ENCODE measurements around the gene HELLS.
A peak's percentile ranks its signal among the peaks of the same experiment; 100 is the strongest.
"Not testable (repeated sequence)": the region's sequence is repeated elsewhere in the genome, so short reads cannot be mapped to it uniquely, and the experiment has no call there.

The HELLS gene

DNA sequence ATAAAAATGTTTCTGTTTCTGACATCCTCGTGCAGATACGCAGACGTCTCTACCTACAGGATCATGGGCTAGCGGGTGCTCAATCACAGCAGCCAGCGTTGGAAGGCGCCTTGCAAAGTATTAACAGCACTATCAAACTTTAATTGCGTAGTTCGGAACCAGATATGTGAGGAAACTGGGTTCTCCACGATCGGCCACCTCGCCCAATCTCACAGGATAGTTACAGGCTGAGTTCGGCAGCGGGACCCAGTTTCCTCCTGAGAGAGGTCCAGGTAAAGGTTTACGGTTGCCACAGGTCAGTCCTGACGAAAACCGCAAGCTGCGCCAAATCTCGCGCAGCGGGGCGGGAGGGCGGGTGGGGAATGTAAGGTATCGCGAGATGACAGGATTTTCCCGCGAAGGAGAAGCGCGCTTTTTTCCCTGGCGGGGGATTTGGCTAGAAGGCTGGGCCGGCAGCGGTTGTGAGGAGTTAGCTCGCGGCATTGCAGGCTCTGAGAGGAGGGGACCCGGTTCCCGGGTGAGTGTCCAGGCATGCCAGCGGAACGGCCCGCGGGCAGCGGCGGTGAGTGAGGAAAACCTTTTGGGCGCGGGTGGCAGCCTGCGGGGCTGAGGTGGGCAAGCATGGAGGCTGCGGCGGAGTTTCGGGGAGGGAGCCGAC lies at the start of gene HELLS:
TSS of gene HELLS (plus strand) at position 398 of the 658 bp plus-strand sequence. CDS start at position 532, 134 bp downstream.
- peak; percentile 88 for DNase-seq

DNA sequence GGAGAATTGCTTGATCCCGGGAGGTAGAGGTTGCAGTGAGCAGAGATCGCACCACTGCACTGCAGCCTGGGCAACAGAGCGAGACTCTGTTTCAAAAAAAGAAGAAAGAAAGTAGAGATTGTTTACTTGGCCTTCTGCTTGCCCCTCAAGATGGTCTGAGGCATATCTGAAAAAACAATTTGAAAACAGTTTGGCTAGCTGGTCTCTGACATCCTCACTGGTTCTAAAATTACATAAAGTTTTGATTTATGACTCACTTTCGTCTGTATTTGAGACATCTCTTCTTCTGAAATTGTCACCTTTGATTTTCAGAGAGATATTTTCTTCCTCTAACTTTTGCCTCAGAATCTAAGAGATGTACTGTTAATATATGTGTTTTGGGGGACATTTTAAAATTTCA lies 49.6 kb upstream of the HELLS start:
- DNase-seq, result peak; percentile 32

DNA sequence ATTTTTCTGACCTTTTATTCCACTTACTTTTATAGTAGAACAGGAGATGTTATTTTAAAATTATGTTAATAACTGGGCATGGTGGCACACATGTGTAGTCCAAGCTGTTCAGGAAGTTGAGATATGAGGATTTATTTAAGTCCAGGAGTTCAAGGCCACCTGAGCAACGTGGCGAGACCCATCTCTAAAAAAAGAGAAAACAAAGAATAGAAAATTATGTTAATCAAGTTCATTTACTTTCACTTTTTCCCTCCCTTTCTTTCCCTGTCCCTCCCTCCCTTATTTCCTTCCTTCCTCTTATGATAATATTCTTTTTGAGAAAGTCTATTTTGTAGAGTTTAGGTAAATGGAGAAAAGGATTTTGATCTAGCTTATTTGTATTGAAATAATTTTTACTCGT lies 48.9 kb upstream of the HELLS start:
- DNase-seq, result no peak

DNA sequence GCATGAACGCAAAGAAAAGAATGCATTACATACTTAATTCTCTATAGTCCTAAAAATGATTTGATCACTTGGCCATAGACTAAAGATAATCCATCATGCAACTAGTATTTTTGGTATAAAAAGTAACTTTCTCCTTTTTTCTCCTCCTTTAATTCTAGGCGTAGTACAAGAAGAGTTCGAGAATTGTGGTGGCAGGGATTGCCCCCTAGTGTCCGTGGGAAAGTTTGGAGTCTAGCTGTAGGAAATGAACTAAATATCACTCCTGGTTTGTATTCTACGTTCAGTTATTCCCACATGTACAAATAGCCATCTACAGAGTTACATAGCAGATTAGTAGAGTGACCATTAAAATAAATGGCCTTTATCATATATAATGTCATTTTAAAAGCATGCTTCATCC lies 45.5 kb upstream of the HELLS start:
- DNase-seq, result peak; percentile 14

DNA sequence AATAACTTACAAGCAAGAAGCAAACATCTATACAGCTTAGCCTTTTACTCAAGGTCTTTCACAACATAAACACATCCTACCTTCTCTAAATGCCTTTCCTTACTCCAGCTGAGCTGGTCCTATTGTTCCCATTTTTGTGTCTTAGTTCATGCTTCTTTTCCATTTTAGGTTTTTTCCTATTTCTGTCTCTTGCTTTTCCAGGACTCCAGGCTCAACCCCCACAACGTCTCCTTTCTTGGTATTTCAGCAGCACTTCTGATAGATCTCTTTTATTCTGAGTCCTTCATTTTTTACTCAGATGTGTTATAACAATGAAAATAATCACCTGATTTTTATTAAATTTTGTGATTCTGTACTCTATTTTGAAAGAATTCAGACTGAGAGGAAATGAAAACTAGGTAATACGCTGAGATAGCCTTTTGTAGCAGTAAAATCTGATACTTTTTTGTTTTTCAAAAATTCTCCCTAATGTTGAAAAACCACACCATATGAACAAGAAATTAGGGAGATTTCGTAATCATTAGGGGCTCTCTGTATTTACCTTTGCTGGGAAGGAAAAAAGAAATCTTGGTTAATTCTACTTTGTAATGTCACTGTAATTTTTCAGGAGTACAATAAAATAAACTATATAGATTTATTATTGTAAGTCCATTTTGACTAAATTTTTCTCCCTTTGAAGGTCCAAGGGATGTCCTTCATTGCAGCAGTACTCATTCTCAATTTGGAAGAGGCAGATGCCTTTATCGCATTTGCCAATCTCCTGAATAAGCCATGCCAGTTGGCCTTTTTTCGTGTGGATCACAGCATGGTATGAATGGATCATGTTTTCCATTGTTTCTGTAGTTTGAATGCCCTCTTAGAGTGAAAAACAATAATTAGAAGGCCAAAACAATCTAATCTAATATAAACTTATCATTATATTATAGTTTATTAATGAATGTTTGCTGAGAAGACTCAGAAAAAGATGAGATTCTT lies 24.0 kb upstream of the HELLS start:
- no peak for DNase-seq

DNA sequence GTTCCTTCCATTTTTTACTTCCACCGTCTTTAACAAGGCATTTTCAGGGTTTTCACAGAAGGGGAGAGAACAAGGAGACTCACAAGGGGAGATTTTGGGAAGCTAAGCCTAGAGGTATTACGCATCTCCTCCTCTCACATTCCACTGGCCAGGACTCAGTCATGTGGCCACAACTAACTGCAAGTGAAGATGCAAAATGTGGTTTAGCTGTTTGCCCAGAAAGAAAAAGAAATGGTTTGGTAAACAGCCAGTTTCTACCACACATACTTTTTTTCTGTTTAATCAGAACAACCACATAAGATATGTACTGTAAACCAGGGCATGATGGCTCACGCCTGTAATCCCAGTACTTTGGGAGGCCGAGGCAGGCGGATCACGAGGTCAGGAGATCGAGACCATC lies 21.4 kb upstream of the HELLS start:
- peak; percentile 49 for DNase-seq

DNA sequence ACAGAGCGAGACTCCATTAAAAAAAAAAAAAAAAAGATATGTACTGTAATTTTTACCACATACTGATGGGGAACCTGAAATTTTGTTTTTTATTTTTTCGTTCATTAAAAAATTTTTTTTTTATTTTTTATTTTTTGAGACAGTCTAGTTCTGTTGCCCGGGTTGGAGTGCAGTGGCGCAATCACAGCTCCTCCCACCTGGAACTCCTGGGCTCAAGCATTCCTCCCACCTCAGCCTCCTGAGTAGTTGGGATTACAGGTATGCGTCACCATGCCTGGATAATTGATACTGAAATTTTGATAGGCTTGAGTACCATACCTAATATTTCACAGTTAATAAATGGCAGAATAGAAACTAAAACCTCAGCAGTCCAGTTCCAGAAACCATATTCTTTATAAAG lies 20.9 kb upstream of the HELLS start:
- DNase-seq, result no peak

DNA sequence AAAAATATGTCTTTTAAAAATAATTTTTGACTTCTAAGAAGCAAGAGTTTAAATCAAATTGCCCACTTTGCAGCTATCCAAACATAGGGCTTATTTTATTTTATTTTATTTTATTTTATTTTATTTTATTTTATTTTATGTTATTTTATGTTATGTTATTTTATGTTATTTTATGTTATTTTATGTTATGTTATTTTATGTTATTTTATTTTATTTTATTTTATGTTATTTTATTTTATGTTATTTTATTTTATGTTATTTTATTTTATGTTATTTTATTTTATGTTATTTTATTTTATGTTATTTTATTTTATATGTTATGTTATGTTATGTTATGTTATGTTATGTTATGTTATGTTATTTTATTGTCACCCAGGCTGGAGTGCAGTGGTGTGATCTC lies 14.0 kb upstream of the HELLS start:
- DNase-seq, result not testable (repeated sequence)

DNA sequence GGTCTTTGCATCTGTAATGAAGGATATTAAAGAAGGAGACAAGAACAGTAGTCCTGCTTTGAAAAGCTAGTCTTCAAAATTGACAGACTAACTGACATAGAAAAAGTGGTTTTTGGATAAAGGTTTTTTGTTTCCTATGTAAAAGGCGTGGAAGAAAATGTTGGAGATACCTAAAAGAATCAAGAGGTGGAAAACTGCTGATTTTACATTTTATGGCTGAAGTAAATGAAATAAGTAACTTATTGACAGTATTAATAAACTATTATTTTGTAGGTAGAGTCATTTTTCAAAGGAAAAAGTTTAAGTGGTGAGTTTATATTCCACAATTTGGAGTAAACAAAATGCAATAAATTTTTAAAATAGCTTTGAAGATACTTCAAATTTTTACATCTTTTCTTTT lies 12.6 kb upstream of the HELLS start:
- no peak for DNase-seq

DNA sequence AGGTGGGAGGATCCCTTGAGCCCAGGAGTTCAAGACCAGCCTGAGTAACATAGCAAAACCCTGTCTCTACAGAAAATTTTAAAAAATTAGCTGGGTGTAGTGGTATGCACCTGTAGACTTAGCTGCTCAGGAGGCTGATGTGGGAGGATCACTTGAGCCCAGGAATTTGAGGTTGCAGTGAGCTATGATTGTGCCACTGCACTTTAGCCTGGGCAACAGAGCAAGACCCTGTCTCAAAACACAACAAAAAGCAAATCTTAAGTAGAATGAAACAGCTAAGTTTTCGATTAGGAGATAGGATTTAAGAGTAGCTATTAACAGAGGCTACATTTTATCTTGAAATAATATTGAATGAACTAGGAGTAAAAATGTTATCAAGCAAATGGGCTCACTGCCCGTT lies 3.3 kb upstream of the HELLS start:
- DNase-seq, result not testable (repeated sequence)

DNA sequence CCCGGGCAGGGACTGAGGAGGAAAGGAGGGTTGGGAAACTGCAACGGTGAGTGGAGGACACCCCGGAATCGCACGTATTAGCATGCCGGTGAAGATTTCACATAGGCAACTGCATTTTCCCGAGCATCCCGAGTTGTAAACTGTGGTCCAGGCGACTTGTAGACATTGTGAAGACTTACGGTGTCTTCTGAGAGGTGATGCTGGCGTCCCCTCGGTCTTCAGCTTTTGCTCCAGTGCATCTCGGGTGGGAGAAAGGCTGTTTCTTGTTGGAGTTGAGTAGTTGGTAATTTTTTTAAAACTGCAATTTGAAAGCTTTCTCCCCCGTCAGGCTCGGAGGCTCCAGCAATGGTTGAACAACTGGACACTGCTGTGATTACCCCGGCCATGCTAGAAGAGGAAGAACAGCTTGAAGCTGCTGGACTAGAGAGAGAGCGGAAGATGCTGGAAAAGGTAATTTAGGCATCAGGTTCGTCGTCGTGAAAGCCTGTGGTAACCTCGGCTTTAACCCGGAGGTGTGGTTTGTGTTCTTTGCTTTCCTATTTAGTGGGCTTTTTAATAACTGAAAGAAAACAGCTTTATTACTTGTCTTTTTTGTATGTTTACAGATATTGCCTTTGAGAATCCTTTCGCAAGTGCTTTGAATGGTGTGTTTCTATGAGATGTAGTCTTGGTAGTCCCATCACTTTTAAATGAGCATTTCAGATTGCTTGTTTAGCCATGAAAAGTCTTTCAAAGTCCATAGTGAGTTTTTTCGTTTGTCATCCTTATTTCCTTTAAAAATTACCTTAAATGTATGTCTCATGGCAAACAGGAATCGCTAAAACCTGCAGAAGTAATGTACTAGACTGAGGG lies 687 bp downstream of the HELLS start:
- DNase-seq, result peak; percentile 39

DNA sequence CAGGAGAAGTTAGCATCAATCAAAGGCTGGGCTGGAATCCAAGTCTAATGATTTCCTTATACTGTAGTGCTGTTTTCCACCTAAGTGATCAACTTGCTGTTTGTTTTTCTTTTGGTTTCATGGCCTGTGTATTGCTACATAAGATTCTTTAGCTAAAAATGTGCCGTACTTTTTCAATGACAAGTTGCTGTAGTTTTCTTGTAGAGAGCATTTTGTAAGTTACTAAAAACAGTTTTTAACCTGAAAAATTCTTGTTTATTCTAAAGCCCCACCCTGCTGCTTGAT lies 1.3 kb downstream of the HELLS start:
- peak; percentile 30 for DNase-seq

DNA sequence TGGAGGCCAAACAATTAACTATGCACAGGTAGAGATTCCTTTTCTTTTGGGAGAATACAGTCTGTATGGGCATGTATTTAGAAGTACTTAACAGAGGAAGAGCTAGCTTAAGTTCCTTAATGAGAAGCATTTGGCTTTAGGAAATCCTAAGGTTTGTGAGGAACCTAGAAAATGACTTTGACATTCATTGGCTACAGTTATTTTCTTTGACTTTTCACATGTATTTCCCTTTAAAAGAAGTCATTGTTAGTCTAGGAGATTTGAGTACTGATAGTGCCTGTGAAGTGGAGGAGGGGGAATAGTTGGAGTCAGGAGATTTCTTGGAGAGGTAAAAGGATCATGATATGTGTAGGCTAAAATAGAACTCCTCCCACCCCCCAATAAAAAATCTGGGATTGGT lies 3.6 kb downstream of the HELLS start:
- no peak for DNase-seq

DNA sequence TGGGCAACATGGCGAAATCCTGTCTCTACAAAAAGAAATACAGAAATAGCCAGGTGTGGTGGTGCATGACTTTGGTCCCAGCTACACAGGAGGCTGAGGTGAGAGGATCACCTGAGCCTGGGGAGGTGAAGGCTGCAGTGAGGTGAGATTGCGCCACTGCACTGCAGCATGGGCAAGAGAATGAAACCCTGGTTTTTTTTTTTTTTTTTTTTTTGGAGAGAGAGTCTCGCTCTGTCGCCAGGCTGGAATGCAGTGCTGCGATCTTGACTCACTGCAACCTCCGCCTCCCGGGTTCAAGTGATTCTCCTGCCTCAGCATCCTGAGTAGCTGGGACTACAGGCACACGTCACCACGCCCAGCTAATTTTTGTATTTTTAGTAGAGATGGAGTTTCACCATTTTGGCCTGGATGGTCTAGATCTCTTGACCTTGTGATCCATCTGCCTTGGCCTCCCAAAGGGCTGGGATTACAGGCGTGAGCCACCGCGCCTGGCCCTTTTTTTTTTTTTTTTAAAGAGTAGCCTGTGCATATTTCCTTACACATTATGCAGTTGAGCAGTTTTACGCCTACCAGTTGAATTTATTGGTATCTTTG lies 22.2 kb downstream of the HELLS start:
- peak; percentile 52 for DNase-seq

DNA sequence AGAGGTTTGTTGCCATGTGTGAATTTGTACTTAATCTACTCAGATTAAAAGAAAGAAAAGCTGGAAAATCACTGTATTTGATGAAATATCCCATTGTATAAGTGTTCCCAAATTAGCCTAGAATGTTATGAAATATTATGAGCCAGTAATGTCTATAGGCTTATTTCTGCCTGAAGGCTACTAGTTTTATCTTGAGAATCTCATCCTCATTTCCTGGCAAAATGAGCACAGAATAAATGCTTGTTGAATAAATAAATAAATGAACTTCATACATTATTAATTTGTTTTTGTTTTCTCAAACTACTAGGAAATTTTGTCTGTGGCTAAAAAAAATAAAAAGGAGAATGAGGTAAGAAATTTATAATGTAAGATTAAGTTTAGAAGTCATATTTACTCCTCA lies 25.5 kb downstream of the HELLS start:
- DNase-seq, result peak; percentile 22

DNA sequence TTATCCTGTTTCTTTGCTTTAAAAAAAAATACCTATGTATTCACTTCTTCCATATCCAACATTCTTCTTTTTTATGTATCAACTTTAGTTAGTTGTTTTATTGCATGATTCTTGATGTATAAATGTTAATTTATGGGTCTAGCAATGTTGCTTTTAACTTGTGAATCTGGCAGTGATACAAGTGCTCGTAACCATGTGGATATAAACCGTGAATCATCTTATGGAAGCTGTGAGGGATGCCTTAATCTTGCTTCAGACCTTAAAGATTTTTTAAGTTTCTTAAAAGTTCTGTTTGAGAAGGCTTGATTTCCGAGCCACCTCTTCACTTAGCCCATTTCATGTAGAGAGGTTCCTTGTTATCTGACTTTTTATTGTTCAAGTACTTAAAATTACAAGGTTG lies 25.9 kb downstream of the HELLS start:
- peak; percentile 52 for DNase-seq

DNA sequence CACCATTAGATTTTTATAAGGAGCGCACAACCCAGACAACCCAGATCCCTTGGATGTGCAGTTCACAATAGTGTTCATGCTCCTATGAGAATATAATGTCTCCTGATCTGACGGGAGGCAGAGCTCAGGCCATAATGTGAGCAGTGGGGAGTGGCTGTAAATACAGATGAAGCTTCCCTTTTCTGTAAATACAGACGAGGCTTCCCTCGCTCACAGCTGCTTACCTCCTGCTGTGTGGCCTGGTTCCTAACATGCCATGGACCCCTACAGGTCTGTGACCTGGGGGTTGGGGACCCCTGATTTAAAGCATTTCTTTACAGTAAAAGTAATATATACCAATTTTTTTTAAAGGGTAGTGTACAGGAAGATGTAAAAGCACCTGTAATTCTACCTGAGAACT lies 33.2 kb downstream of the HELLS start:
- no peak for DNase-seq

DNA sequence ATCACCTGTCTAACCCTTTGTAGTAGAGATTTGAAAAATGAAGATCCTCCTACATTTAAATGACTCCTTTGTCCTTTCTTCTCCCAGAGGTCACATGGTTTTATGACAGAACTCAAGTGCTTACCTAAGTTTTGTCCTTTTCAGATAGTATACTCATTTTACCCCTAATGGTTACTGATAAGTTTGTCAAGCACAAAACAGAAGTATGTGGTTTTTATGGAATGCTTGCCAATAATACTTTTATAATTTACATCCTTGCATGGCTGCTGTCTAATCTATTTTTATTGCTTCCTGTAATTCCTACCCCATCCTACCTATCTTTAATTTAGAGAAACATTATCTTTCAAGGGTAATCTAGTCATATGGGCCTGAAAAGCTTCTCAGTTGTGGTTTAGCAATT lies 37.5 kb downstream of the HELLS start:
- DNase-seq, result no peak

DNA sequence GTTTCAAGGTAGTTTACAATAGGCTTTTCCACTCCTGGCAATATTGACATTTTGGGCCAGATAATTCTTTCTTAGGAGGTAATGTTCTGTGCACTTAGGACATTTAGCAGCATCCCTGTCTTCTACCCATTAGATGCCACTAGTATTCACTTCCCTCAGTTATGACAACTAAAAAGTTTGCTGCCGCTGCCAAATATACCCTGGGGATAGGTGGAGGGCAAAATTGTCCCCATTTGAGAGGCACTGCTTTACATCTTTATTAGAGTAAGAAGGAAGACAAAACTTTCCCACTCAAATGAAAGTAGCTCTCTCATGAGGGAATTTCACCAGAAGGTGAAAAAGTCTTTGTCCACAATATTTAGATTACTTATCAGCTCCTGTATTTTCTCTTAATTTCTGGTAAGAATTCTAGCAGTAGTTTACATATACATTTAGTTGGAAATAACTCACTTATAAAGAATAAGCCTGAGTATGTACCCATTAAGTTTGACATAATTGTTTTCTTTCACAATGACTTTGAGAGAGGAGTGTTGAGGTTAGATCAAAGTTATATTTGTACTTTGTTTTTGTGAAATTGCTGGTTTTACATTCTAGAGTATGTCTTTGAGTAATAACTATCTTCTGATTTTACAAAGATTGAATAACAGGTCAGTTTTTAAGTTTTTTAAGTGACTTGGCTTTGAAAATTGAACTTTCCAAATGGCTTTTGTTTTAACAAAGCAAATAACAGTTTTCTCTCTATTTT lies 46.0 kb downstream of the HELLS start:
- DNase-seq, result no peak

DNA sequence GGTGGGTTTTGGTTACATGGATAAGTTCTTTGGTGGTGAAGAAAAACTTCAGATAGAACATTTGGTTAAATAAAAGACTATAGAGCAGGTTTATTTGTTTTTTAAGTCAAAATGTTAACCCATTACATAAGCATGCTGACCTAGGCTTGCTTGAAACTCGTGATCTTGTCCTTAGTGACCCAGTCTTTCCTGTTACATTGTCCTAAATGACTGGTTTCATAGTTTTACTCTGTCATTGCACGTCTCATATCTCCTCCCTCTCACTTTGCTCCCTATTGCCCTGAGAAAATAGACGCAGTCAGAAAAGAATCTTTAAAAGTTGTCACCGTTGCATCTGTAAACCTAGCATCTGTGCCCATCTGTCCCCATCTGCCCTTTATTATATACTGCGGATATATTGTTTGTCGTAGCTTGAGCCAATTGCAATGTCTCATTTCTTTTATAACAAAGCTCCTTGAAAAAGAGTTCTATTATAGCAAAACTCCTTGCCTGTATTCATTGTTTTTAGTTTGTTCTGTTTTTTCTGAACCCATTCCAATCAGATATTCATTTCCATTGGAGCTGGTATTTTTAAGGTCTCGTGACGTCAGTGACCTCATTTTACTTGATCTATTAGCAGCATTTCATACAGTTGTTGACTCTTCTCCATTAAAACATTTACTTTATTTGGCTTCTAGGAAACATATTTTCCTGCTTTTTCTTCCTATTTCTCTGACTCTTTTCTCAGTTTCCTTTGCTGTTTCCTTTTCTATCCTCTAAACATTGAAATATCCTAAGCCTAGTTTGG lies 57.3 kb downstream of the HELLS start:
- DNase-seq, result no peak

DNA sequence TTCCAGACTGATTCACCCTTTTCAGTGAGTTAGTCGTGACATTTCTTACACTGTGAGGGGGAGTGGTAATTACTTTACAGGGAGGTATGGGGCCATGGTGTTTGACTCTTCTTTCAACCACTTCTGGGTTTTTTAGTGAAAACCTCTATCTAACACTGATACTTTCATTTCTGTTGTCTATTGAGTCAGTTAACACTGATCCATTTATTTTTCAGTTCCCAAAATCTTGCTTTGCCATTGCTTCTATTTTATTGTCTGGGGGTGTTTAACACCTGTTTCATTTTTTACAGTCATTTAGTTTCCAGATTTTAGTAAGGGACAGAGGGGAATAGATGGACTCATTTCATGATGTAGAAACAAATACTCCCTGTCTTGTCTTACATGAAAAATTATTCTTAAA lies 61.5 kb downstream of the HELLS start:
- no peak for DNase-seq

DNA sequence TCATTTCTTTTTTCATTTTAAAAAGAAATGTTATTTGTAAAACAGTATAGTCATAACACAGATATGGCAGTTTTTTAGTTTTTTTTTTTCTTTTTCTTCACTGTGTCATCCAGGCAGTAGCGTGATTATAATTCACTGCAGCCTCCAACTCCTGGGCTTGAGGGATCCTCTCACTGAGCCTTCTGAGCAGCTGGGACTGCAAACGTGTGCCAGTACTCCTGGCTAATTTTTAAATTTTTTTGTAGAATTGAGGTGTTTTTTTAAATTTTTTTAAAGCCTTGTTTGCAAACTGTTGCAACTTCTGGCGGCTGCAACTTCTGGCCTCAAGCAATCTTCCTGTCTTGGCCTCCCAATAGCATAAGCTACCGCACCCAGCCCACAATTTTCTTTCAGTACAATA lies 63.0 kb downstream of the HELLS start:
- no peak for DNase-seq

Measured in EL (cell line).